ENCODE data around the gene PANX1.

DNA sequence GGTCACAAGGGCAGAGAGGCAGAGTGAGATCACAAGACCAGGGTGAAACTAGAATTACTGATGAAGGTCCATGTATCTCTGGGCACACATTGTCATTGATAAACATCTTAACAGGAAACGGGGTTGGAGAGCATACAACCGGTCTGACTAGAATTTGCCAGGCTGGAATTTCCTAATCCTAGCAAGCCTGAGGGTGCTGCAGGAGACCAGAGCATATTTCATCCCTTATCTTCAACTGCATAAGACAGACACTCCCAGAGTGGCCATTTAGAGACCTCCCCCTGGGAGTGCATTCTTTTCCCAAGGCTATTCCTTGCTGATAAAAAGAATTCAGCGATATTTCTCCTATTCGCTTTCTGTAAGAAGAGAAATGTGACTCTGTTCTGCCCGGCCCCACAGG is 91.1 kb downstream of the PANX1 start:
- TF ChIP-seq, protein P1, sequence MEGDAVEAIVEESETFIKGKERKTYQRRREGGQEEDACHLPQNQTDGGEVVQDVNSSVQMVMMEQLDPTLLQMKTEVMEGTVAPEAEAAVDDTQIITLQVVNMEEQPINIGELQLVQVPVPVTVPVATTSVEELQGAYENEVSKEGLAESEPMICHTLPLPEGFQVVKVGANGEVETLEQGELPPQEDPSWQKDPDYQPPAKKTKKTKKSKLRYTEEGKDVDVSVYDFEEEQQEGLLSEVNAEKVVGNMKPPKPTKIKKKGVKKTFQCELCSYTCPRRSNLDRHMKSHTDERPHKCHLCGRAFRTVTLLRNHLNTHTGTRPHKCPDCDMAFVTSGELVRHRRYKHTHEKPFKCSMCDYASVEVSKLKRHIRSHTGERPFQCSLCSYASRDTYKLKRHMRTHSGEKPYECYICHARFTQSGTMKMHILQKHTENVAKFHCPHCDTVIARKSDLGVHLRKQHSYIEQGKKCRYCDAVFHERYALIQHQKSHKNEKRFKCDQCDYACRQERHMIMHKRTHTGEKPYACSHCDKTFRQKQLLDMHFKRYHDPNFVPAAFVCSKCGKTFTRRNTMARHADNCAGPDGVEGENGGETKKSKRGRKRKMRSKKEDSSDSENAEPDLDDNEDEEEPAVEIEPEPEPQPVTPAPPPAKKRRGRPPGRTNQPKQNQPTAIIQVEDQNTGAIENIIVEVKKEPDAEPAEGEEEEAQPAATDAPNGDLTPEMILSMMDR (IDR thresholded peaks at IDR 0.05; ENCODE audit: low read depth, low read length), result no peak
- no peak for TF ChIP-seq EZH2phosphoT487 (IDR thresholded peaks at IDR 0.05; ENCODE audit: low read depth)
